GM19467 (cell line): ENCODE data around the gene PCYT1B.

Source experiments
- ATAC-seq: cut with Tn5 transposase; IDR thresholded peaks from one replicate; pipeline ENCODE4 v1.9.1; 2021; ENCODE audit warnings: mild to moderate bottlenecking, moderate library complexity; ENCODE audit not compliant: unreplicated experiment

Gene PCYT1B

DNA sequence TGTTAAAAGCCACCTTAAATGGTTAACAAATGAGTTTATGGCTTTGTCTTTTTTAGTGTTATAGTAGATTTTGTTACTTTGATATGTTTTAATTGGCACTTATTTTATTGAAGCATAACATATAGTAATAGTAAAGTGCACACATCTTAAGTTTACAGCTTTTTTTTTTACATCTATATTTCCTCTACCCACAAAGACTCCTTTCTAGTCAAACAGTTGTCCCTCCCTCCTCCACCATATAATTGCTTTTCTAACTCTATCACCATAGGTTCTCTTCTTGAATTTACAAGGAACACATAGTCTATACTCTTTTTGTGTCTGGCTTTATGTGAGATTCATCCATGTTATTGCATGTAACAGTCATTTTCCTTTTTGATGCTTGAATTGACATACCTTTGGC is 110.6 kb downstream of the PCYT1B start:
- ATAC-seq: no peak

- ATAC-seq: no peak
Measured at GRCh38 chrX:24528605-24529004, 118.5 kb downstream of the PCYT1B start.

DNA sequence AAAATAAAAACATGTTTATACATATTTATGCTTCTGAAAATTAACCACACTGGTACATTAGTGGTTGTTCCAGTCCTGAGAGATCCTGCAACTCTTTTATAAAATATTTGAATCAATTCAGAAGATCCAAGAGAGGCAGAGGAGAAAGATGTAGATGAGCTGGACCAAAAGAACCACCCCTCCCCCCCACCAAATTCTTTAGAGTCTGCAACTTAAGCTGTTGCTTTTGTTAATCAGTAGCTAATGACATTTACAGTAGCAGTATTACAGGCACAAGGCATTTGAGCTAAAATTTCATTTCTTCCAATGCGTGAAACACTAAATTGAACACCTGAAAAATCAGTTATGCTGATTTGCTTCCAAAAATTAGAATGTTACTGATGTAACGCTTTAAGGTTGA is 120.5 kb downstream of the PCYT1B start:
- ATAC-seq: no peak

- ATAC-seq: no peak
Measured at GRCh38 chrX:24525455-24525854, 121.7 kb downstream of the PCYT1B start.

- no peak for ATAC-seq
Measured at GRCh38 chrX:24520472-24520871, 126.7 kb downstream of the PCYT1B start.

DNA sequence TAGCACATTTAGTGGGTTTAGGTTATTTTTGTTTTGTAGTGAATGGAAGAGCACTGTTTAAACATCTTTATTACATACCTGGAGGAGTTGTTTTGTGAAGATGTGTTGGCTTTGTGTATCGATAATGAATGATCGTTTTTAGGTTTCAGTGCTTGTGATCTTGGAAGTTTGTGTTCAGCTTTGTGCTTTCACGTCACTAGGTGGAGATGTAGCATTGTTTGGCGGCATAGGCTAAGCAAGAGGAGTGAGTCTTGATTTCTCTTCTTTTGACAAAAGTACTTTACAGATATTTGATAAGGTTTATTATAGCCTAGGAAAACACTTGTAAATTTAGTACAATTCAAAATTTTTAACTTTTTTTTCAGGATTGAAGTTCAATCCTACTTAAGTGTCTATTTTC is 131.7 kb downstream of the PCYT1B start:
- ATAC-seq: no peak

GRCh38 chrX:24513416-24513815 is 133.7 kb downstream of the PCYT1B start:
- ATAC-seq: no peak

DNA sequence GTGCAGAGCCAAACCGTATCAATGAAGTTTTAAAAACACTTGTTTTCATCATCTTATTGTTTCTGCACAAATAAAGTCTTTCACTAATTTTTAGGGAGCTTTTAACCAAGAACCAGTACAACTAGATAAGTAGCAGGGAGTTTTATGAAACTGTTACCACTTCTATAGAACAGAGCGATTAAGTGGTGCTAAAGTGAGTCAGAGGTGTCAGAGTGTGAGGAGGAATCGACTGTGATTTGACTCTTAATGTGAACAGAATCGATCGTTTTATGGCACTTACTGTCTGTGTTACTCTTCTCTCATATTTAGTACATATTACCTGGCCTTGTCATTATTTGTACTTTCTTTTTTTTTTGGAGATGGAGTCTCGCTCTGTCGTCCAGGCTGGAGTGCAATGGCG is 138.8 kb downstream of the PCYT1B start:
- ATAC-seq: no peak
